NOMO-1 treated with DMSO at 0.1 percent for 48 hours (cell line): ENCODE results near the gene MAN2B1.
"Not testable (repeated sequence)": the region's sequence is repeated elsewhere in the genome, so short reads cannot be mapped to it uniquely, and the experiment has no call there.

Experiments
- DNase-seq: peaks from one replicate; lab custom pipeline; 2025; ENCODE audit not compliant: unreplicated experiment; lab: John Stamatoyannopoulos, UW

MAN2B1 gene

DNA sequence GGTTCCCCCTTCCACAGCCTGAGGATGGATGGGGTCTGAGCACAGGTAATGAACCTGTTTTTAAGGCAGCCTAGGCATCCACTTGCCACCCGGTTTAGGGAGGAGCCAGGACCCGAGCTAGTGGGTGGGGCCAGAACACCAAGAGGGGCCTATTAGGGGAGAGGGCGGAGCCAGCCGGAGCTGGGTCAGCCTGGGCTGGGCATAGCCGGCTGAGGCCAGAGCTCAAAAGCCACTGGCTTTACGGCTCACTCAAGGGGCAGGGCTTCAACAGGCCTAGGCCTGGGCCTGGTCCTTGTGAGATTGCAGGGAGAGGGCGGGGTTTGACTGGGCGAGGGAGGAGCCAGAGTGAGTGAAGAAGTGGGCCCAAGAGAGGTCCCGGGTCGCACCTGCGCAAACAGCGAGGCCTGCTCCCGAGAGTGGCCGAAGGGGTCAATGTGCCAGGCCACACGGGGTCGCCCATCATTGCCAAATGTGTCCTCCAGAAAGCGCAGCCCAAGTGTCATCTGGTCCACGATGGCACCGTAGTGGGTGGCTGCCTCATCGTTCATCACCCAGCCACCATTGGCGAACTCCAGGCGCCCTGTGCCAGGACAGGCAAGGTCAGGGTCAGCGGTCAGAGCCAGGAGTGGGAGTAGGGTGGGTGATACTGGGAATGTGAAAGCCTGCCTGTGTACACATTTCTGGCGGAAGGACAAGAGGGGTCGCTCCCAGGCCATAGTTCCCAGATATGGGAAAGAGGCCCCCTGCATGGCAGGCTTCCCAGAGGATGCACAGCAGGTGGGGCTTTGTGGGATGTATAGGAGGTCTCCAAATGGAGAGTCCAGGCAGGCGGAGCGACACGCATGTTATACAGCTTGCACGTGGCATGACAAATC, 1.9 kb downstream of the MAN2B1 start:
- DNase-seq = no peak

DNA sequence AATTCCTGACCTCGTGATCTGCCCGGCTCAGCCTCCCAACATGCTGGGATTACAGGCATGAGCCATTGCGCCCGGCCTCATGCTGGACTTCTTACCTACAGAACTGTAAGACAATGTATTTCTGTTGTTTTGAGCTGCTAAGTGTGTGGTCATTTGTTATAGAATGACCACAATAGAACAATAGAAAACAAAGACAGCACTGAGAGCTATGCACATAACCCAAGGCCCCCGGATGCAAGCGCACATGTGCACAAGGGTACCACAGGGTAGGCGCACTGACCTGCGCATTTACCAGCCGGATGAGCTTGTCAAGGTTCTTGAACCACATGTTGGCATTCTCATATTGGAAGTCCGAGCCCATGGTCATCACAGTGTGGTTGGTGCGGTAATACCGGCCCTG, 5.6 kb downstream of the MAN2B1 start:
- DNase-seq = no peak

DNA sequence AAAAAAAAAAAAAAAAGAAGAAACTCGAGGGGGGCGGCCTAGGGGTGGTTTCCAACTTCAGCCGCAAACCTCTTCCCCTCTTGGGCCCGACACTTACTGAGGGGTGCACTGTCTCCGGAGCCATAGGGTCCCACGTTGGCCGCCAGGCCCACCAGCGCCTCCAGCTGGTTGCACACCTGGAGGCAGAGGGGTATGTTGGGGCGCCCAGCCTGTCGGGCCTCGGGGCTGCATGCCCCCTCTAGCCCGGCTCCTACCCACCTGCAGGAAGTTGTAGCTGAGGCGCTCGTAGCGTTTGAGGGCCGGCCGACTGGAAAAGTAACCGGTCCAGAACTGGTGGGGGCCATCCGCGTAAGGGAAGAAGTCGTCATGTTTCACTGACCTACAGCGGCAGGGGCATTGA, 8.6 kb downstream of the MAN2B1 start:
- no peak for DNase-seq

- DNase-seq = no peak
Observed at GRCh38 chr19:12656899-12657571, 9.5 kb downstream of the MAN2B1 start.

GRCh38 chr19:12655546-12655945, 11.0 kb downstream of the MAN2B1 start:
- no peak for DNase-seq

GRCh38 chr19:12652219-12652618, 14.3 kb downstream of the MAN2B1 start:
- no peak for DNase-seq

DNA sequence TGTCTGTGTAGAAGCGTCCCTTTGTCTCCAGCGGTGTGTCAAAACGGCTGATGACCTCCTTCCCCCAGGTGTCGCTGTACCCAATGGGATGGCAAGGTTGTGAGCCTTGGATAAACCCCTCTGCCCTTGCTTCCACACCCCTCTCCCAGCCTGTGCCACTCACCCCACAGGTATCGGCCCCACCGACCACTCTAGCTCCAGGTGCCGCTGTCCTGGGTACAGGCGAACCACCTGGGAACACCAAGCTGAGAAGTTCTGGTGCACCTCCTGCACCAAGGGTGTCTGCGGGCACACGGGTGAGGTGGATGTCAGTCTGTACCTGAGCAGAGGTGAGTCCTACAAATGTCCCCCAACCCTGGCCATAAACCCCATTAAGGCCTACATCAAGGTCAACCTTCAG, 16.6 kb downstream of the MAN2B1 start:
- DNase-seq = no peak

GRCh38 chr19:12648088-12648487, 18.5 kb downstream of the MAN2B1 start:
- DNase-seq = no peak

GRCh38 chr19:12647490-12648071, 19.0 kb downstream of the MAN2B1 start:
- no peak for DNase-seq

GRCh38 chr19:12647047-12647446, 19.5 kb downstream of the MAN2B1 start:
- no peak for DNase-seq

DNA sequence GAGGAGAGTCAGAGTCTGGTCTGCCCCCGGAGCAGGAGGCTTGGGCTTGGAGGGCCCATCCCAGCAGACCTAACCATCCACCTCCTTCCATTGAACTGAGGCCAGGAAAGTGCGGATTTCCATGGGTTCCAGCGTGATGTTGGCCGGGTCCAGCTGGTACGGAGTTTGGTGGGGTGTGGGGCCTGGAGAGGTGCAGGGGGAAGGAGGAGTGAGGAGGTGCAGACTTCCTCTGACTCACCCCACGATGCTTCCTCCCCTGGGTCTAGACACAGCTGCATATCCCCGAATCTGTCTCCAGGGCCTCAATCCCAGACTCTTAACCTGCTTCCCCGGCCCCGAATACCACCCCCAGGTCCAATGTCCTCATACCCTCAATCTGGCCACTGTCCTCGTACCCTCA, 20.0 kb downstream of the MAN2B1 start:
- no peak for DNase-seq

DNA sequence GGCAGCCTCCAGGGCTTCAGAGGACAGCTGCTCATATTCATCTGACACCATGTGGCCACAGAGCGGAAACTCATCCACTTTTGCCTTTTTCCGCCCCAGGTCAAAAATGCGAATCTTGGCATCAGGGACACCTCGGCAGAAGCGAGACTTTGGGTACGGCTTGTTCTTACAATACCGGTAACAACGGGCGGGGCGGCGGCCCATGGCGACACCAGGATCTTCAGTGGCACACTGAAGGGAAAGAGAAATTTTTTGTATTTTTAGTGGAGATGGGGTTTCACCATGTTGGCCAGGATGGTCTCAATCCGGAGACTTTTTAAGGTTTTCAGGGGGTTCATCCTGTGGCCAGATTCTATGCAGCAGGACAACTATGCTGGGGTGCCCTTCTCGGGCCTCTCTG, 22.8 kb downstream of the MAN2B1 start:
- DNase-seq = not testable (repeated sequence)

DNA sequence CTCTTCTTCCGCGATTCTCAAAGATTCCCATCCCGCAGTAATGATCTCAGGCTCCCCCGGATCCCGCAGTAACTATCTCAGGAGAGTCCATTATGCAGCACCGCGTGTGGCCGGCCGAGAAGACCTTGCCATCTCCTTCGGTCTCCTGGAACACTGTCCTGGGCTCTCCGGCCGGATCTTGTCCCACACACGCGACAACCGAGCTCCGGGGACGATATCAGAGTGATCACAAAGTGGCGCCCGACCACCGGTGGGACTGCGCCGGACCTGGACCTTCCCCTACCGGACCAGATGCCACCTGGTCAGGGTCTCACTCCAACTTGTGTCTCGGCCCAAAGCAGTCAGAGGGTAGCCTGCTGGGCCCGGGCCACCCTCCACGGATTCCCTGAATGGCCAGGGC, 24.0 kb downstream of the MAN2B1 start:
- DNase-seq = no peak

DNA sequence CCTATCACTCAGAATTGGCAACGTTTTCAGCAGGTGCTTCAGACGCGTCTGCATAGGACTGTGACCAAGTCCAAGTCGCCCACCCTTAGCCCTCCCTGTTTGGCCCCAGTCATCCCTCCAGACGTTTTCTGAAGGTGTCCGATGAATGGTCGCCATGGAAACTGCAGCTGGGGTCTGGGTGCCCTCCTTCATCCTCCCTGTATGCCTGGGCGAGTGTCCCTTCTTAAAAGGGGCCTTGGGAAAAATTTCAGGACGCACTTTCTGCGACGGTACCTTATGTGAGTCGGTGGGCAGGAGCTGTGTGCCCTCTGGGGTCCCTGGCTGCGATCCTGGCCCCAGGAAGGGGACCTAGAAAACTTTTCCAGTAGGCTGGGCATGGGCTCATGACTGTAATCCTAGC, 25.1 kb downstream of the MAN2B1 start:
- no peak for DNase-seq

- peak; percentile 87 for DNase-seq
Observed at GRCh38 chr19:12639901-12640613, 26.5 kb downstream of the MAN2B1 start.

- DNase-seq = no peak
Observed at GRCh38 chr19:12638611-12639182, 27.8 kb downstream of the MAN2B1 start.

GRCh38 chr19:12636631-12637030, 29.9 kb downstream of the MAN2B1 start:
- no peak for DNase-seq

- no peak for DNase-seq
Observed at GRCh38 chr19:12629215-12629614, 37.3 kb downstream of the MAN2B1 start.

DNA sequence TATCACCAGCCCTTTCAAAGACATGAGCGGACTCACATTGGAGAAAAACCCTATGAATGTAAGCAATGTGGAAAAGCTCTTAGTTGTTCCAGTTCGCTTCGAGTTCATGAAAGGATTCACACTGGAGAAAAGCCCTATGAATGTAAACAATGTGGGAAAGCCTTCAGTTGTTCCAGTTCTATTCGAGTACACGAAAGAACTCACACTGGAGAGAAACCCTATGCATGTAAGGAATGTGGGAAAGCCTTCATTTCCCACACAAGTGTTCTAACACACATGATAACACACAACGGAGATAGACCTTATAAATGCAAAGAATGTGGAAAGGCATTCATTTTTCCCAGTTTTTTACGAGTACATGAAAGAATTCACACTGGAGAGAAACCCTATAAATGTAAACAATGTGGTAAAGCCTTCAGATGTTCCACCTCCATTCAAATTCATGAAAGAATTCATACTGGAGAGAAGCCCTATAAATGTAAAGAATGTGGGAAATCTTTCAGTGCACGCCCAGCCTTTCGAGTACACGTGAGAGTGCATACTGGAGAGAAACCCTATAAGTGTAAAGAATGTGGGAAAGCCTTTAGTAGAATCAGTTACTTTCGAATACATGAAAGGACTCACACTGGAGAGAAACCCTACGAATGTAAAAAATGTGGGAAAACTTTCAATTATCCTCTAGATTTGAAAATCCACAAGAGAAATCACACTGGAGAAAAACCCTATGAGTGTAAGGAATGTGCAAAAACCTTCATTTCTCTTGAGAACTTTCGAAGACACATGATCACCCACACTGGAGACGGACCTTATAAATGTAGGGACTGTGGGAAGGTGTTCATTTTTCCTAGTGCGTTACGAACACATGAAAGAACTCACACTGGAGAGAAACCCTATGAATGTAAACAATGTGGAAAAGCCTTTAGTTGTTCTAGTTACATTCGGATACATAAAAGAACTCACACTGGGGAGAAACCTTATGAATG, 38.2 kb downstream of the MAN2B1 start:
- DNase-seq = no peak

- no peak for DNase-seq
Observed at GRCh38 chr19:12626958-12627357, 39.6 kb downstream of the MAN2B1 start.
